ENCODE measurements around the gene FBXO47. TPM values are rescaled to one million over a fixed set of nuclear protein-coding genes. Genes with fewer than 3 reads are reported as not detected.
"Not testable (repeated sequence)": the region's sequence is repeated elsewhere in the genome, so short reads cannot be mapped to it uniquely, and the experiment has no call there.

The FBXO47 gene
- total and polyA plus RNA-seq, 2 donors from 2014 or later, result not detected

- intact Hi-C loops (cut with DNase I); H3K27ac ChIP-seq (ENCODE audit: low read depth in 2 of 2, low read length in 2 of 2); H3K9ac ChIP-seq (ENCODE audit: low read length in 3 of 3); DNase-seq; FAIRE-seq; H3K27me3 ChIP-seq (ENCODE audit: control insufficient read depth, insufficient read depth, low read length); H3K9me3 ChIP-seq (ENCODE audit: control insufficient read depth in 2 of 3, insufficient read depth in 1 of 3, low read length in 3 of 3); H3K36me3 ChIP-seq (ENCODE audit: control insufficient read depth in 2 of 3, insufficient read depth in 3 of 3, low read length in 3 of 3); H3K4me1 ChIP-seq (ENCODE audit: control insufficient read depth in 2 of 3, insufficient read depth in 2 of 3, low read depth in 1 of 3, low read length in 3 of 3); H3K4me3 ChIP-seq (ENCODE audit: low read length in 3 of 3): not testable (repeated sequence)
Measured at GRCh38 chr17:38930782-38931181, 36.4 kb downstream of the FBXO47 start.

DNA sequence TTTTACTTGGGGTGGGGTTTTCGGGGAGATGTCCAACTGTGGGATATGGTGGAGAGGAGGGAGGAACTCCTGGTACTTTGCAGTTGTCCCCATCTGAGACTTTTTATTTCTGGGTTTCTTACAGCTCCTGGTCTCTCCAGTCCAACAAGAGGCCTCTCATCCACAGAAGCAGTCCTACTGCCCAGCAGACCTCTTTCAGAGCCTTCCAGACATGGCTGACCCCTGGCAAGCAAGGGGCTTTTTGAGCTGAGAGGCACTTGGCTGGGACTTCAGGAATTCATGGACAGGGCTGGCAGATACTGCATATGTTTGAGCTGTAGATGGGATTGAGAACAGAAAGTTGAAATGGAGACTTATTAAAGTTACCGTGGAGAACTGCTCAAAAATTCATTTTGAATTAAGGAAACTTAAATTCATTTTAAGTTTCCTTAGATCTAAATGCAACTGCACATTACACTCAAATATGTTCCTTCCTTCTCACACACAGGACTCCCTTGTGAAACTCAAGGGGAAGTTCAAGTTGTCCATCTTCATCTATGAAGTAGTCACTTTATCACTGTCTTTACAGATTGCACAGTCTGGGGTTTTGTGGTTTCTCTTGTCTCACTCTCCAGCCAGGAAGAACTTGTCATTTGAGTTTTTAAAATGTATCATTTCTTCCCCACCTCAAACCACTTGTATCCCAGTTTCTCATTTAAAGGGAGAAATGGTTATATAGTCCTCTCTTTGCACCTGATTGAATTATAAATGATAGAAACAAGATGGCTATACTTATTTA lies 40.7 kb downstream of the FBXO47 start:
- TF ChIP-seq, protein P1, sequence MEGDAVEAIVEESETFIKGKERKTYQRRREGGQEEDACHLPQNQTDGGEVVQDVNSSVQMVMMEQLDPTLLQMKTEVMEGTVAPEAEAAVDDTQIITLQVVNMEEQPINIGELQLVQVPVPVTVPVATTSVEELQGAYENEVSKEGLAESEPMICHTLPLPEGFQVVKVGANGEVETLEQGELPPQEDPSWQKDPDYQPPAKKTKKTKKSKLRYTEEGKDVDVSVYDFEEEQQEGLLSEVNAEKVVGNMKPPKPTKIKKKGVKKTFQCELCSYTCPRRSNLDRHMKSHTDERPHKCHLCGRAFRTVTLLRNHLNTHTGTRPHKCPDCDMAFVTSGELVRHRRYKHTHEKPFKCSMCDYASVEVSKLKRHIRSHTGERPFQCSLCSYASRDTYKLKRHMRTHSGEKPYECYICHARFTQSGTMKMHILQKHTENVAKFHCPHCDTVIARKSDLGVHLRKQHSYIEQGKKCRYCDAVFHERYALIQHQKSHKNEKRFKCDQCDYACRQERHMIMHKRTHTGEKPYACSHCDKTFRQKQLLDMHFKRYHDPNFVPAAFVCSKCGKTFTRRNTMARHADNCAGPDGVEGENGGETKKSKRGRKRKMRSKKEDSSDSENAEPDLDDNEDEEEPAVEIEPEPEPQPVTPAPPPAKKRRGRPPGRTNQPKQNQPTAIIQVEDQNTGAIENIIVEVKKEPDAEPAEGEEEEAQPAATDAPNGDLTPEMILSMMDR (IDR thresholded peaks at IDR 0.05; ENCODE audit: borderline replicate concordance, extremely low read depth, insufficient read depth), result no peak
- H3K36me3 ChIP-seq (ENCODE audit: control insufficient read depth in 2 of 3, insufficient read depth in 3 of 3, low read length in 3 of 3), result no peaks in the 10 kb centered on the region
- DNase-seq (no peak), FAIRE-seq (no peak)
- H3K27me3 ChIP-seq (ENCODE audit: control insufficient read depth, insufficient read depth, low read length), result no peaks in the 10 kb centered on the region
- peaks cover 0 to 6% (median 3%) of the 10 kb centered on the region in 3 donors for H3K4me1 ChIP-seq (ENCODE audit: control insufficient read depth in 2 of 3, insufficient read depth in 2 of 3, low read depth in 1 of 3, low read length in 3 of 3)
- no peak overlapping the region for H3K27ac ChIP-seq (ENCODE audit: low read depth in 2 of 2, low read length in 2 of 2)
- intact Hi-C loops (cut with DNase I), result no loop called here
- no peak overlapping the region for H3K4me3 ChIP-seq (ENCODE audit: low read length in 3 of 3)
- no peaks in the 10 kb centered on the region for H3K9me3 ChIP-seq (ENCODE audit: control insufficient read depth in 2 of 3, insufficient read depth in 1 of 3, low read length in 3 of 3)
- no peak overlapping the region for H3K9ac ChIP-seq (ENCODE audit: low read length in 3 of 3)

DNA sequence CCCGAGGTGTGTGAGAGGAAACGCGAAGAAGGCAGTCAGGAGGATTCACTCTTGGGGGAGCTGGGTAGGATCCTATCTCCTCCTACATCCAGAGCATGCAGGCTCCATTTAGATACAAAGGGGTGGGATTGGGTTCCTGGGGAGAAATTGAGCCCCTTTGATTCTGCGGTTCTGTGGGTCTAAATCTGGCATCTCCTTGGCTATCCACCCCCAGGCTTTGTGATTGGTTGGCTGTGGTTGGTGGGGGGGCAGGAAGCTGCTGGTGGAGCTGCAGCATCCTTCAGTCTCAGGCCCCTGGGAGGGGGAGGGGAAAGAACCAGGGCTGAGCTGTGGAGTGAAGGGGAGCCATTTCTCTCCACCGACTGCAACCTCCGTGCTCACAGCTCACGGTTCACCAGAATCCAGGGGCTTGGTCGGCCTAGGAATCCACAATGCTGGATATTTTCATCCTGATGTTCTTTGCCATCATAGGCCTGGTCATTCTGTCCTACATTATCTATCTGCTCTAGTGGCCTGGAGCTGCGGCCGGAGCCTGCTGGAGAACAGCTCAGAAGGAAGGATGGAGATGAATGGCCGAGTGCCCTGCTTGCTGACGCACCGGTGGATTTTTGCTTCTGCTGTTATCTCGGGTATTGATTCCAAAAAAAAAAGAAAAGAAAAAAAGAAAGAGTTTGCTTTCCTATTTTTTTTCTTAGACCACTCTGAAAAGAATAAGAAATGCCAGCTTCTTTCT lies 41.8 kb downstream of the FBXO47 start, which contains the start of gene LASP1NB:
Gene LASP1NB, plus strand, starts transcription at position 352 of the 733 bp plus-strand sequence.
- H3K27me3 ChIP-seq (ENCODE audit: control insufficient read depth, insufficient read depth, low read length), result no peaks in the 10 kb centered on the region
- H3K9me3 ChIP-seq (ENCODE audit: control insufficient read depth in 2 of 3, insufficient read depth in 1 of 3, low read length in 3 of 3), result no peaks in the 10 kb centered on the region
- no peak for FAIRE-seq
- H3K36me3 ChIP-seq (ENCODE audit: control insufficient read depth in 2 of 3, insufficient read depth in 3 of 3, low read length in 3 of 3), result peaks cover 0 to 4% (median 0%) of the 10 kb centered on the region in 3 donors
- H3K4me3 ChIP-seq (ENCODE audit: low read length in 3 of 3), result peak within 1 kb of the TSS in 1 of 3 donors; percentile 69
- peaks cover 0 to 6% (median 3%) of the 10 kb centered on the region in 3 donors for H3K4me1 ChIP-seq (ENCODE audit: control insufficient read depth in 2 of 3, insufficient read depth in 2 of 3, low read depth in 1 of 3, low read length in 3 of 3)
- no peak within 1 kb of the TSS for H3K27ac ChIP-seq (ENCODE audit: low read depth in 2 of 2, low read length in 2 of 2)
- intact Hi-C loops (cut with DNase I), result no loop called here
- peak in 4 of 5 donors; percentile 84 to 92 (median 87) for DNase-seq
- H3K9ac ChIP-seq (ENCODE audit: low read length in 3 of 3), result peak within 1 kb of the TSS in 1 of 3 donors; percentile 48
- TF ChIP-seq, protein P1 (IDR thresholded peaks at IDR 0.05; ENCODE audit: borderline replicate concordance, extremely low read depth, insufficient read depth), result no peak
